Esophagus (tissue), 2 donors: ENCODE results near the gene C2orf81. TPM values are rescaled to one million over a fixed set of nuclear protein-coding genes. Genes with fewer than 3 reads are reported as not detected.
"Not testable (repeated sequence)": the region's sequence is repeated elsewhere in the genome, so short reads cannot be mapped to it uniquely, and the experiment has no call there.

Experiments
- H3K27ac ChIP-seq, 2 donors: one replicate each; pipeline ENCODE4 v1.5.1; 2013; ENCODE audit warnings: low read depth in 2 of 2, mild to moderate bottlenecking in 2 of 2, inconsistent platforms in 1 of 2, low read length in 1 of 2, moderate library complexity in 1 of 2
- H3K27me3 ChIP-seq, 2 donors: one replicate each; pipeline ENCODE4 v1.6.1; 2013; ENCODE audit warnings: low read length in 2 of 2, control low read depth in 1 of 2, mild to moderate bottlenecking in 1 of 2; ENCODE audit not compliant: insufficient read depth in 2 of 2, control insufficient read depth in 1 of 2
- H3K36me3 ChIP-seq, 2 donors: one replicate each; pipeline ENCODE4 v1.6.1; 2013; ENCODE audit warnings: low read length in 1 of 2; ENCODE audit not compliant: control insufficient read depth in 2 of 2, insufficient read depth in 2 of 2
- H3K4me1 ChIP-seq, 2 donors: one replicate each; pipeline ENCODE4 v1.6.1; 2013; ENCODE audit warnings: low read length in 1 of 2; ENCODE audit not compliant: control insufficient read depth in 2 of 2, insufficient read depth in 2 of 2
- H3K4me3 ChIP-seq, 2 donors: one replicate each; pipeline ENCODE4 v1.5.1; 2013; ENCODE audit warnings: low read length in 2 of 2, mild to moderate bottlenecking in 2 of 2, low read depth in 1 of 2, moderate library complexity in 1 of 2
- H3K9me3 ChIP-seq, 2 donors: one replicate each; pipeline ENCODE4 v1.6.1; 2013; ENCODE audit warnings: mild to moderate bottlenecking in 2 of 2, low read depth in 1 of 2, low read length in 1 of 2, moderate library complexity in 1 of 2; ENCODE audit not compliant: control insufficient read depth in 2 of 2, insufficient read depth in 1 of 2
- WGBS, 2 donors: extraction: QIAGEN DNeasy Blood & Tissue Kit; methylation state at CpG; one replicate each; pipeline ENCODE4 v1.1.7; 2013; 5-methylcytosine and 5-hydroxymethylcytosine counted together
- polyA plus RNA-seq, 2 donors: library from polyadenylated mRNA; stranded (reverse); fragments of 200-250 nt; gene quantifications; one replicate each; pipeline ENCODE4 v1.2.3, GENCODE V29; 2013
- donor health status: healthy with polysubstance abuse.
- donor health status: Bipolar disorder and iron deficiency.

The C2orf81 gene
- polyA plus RNA-seq, 2 donors, result 0.81 to 0.92 TPM

GRCh38 chr2:74442483-74443297 is 21.3 kb upstream of the C2orf81 start:
- Histone ChIP-seq H3K4me1 (peaks cover 12 to 13% of the 10 kb centered on the region in 2 donors), H3K4me3 (peak overlapping the region; percentile 55 to 63), H3K27ac (peak overlapping the region; percentile 82 to 88)
- not testable (repeated sequence) for H3K9me3 ChIP-seq, H3K27me3 ChIP-seq, H3K36me3 ChIP-seq
- 81 to 92% methylated on average over 16 of the region's 16 CpGs for WGBS, 2 donors

GRCh38 chr2:74441690-74442482 is 20.5 kb upstream of the C2orf81 start, which contains the start of gene RTKN:
Gene RTKN (minus strand): TSS chr2:74441937. CDS start chr2:74441816, 121 bp downstream.
- H3K4me3 ChIP-seq, result peak within 1 kb of the TSS; percentile 55 to 63
- WGBS, 2 donors, result 12 to 19% methylated on average over 72 to 75 of the region's 75 CpGs
- no peaks in the 10 kb centered on the region for H3K9me3 ChIP-seq
- peaks cover 0 to 2% of the 10 kb centered on the region in 2 donors for H3K36me3 ChIP-seq
- no peaks in the 10 kb centered on the region for H3K27me3 ChIP-seq
- peaks cover 12 to 13% of the 10 kb centered on the region in 2 donors for H3K4me1 ChIP-seq
- H3K27ac ChIP-seq, result peak within 1 kb of the TSS; percentile 82 to 88

- H3K27me3 ChIP-seq, result no peaks in the 10 kb centered on the region
- H3K4me1 ChIP-seq, result peaks cover 12 to 13% of the 10 kb centered on the region in 2 donors
- H3K9me3 ChIP-seq, result no peaks in the 10 kb centered on the region
- H3K27ac ChIP-seq, result peak overlapping the region; percentile 82 to 88
- WGBS, 2 donors, result 23 to 36% methylated on average over 32 to 33 of the region's 33 CpGs
- peak overlapping the region; percentile 55 to 63 for H3K4me3 ChIP-seq
- peaks cover 0 to 5% of the 10 kb centered on the region in 2 donors for H3K36me3 ChIP-seq
Observed at GRCh38 chr2:74441170-74441689, 19.8 kb upstream of the C2orf81 start.

GRCh38 chr2:74440378-74441169 is 19.2 kb upstream of the C2orf81 start:
- no peaks in the 10 kb centered on the region for H3K9me3 ChIP-seq
- peak overlapping the region; percentile 82 to 88 for H3K27ac ChIP-seq
- peak overlapping the region; percentile 55 to 63 for H3K4me3 ChIP-seq
- H3K4me1 ChIP-seq, result peaks cover 12 to 13% of the 10 kb centered on the region in 2 donors
- WGBS, 2 donors, result 11 to 13% methylated on average over 45 of the region's 45 CpGs
- no peaks in the 10 kb centered on the region for H3K27me3 ChIP-seq
- H3K36me3 ChIP-seq, result peaks cover 0 to 6% of the 10 kb centered on the region in 2 donors

GRCh38 chr2:74439803-74440377 is 18.5 kb upstream of the C2orf81 start:
- H3K36me3 ChIP-seq, result peaks cover 0 to 6% of the 10 kb centered on the region in 2 donors
- H3K9me3 ChIP-seq, result no peaks in the 10 kb centered on the region
- H3K4me3 ChIP-seq, result peak overlapping the region; percentile 55 to 63
- H3K4me1 ChIP-seq, result peaks cover 12 to 13% of the 10 kb centered on the region in 2 donors
- H3K27me3 ChIP-seq, result no peaks in the 10 kb centered on the region
- peak overlapping the region; percentile 66 to 88 for H3K27ac ChIP-seq
- 18 to 21% methylated on average over 13 to 14 of the region's 14 CpGs for WGBS, 2 donors

- no peaks in the 10 kb centered on the region for H3K27me3 ChIP-seq
- peaks cover 0 to 6% of the 10 kb centered on the region in 2 donors for H3K36me3 ChIP-seq
- H3K27ac ChIP-seq, result peak overlapping the region in 1 of 2 donors; percentile 33
- peaks cover 12 to 13% of the 10 kb centered on the region in 2 donors for H3K4me1 ChIP-seq
- no peaks in the 10 kb centered on the region for H3K9me3 ChIP-seq
- peak overlapping the region; percentile 14 to 55 for H3K4me3 ChIP-seq
- whole genome bisulfite sequencing, 2 donors, result 26 to 45% methylated on average over 3 of the region's 3 CpGs
Observed at GRCh38 chr2:74439373-74439772, 18.0 kb upstream of the C2orf81 start.

- Histone ChIP-seq H3K36me3 (peaks cover 0 to 6% of the 10 kb centered on the region in 2 donors), H3K27me3 (no peaks in the 10 kb centered on the region), H3K4me1 (peaks cover 12 to 13% of the 10 kb centered on the region in 2 donors), H3K4me3 (no peak overlapping the region), H3K9me3 (no peaks in the 10 kb centered on the region), H3K27ac (no peak overlapping the region)
- 91 to 92% methylated on average over 1 of the region's 1 CpG for WGBS, 2 donors
Observed at GRCh38 chr2:74438248-74438647, 16.8 kb upstream of the C2orf81 start.

- Histone ChIP-seq H3K4me1 (peaks cover 10 to 12% of the 10 kb centered on the region in 2 donors), H3K36me3 (peaks cover 0 to 9% of the 10 kb centered on the region in 2 donors), H3K4me3 (no peak overlapping the region), H3K27me3 (no peaks in the 10 kb centered on the region), H3K27ac (no peak overlapping the region), H3K9me3 (no peaks in the 10 kb centered on the region)
- 77 to 81% methylated on average over 6 of the region's 6 CpGs for WGBS, 2 donors
Observed at GRCh38 chr2:74436848-74437695, 15.7 kb upstream of the C2orf81 start.
